GM23338 (cell line): Measurements from ENCODE around the gene ORAI3. TPM values are rescaled to one million over a fixed set of nuclear protein-coding genes. Genes with fewer than 3 reads are reported as not detected.

ENCODE experiments used
- ATAC-seq: fragments of 200-7000 bp; cut with Tn5 transposase; 3 replicates; pipeline ENCODE4 v1.9.1; 2020
- DNase-seq: peaks from one replicate; pipeline ENCODE4 v3.0.0-alpha.2; 2015; ENCODE audit warnings: low spot score
- H2AFZ ChIP-seq: fragments of 200-600 bp; sonication (generic); 2 replicates; pipeline ENCODE4 v1.8.0; 2016; ENCODE audit warnings: antibody characterized with exemption, mild to moderate bottlenecking, moderate library complexity
- H3F3A ChIP-seq: fragments of 200-600 bp; sonication (generic); replicated peaks from 2 replicates; pipeline ENCODE4 v1.8.0; 2017; ENCODE audit warnings: antibody characterized with exemption, mixed run types, low read depth
- H3K27ac ChIP-seq: fragments of 200-600 bp; sonication (generic); 2 replicates; pipeline ENCODE4 v1.6.1; 2016; ENCODE audit warnings: low read depth
- H3K27me3 ChIP-seq: fragments of 200-600 bp; sonication (generic); 2 replicates; pipeline ENCODE4 v1.8.0; 2016; ENCODE audit warnings: mild to moderate bottlenecking, mixed run types, moderate library complexity; ENCODE audit not compliant: insufficient read depth
- H3K36me3 ChIP-seq: fragments of 200-600 bp; sonication (generic); 2 replicates; pipeline ENCODE4 v1.8.0; 2016; ENCODE audit warnings: mild to moderate bottlenecking; ENCODE audit not compliant: insufficient read depth
- H3K4me1 ChIP-seq: fragments of 200-600 bp; sonication (generic); 2 replicates; pipeline ENCODE4 v1.8.0; 2016; ENCODE audit warnings: mild to moderate bottlenecking, moderate library complexity; ENCODE audit not compliant: insufficient read depth
- H3K4me2 ChIP-seq: fragments of 200-600 bp; sonication (generic); 2 replicates; pipeline ENCODE4 v1.7.1; 2017; ENCODE audit warnings: mixed run types
- H3K4me3 ChIP-seq: fragments of 200-600 bp; sonication (generic); 2 replicates; pipeline ENCODE4 v1.6.1; 2016; ENCODE audit warnings: mixed run types
- H3K79me2 ChIP-seq: fragments of 200-600 bp; sonication (generic); replicated peaks from 2 replicates; pipeline ENCODE4 v1.8.0; 2017; ENCODE audit warnings: mild to moderate bottlenecking; ENCODE audit not compliant: insufficient read depth
- H3K9me2 ChIP-seq: fragments of 200-600 bp; sonication (generic); 2 replicates; pipeline ENCODE4 v1.8.0; 2017; ENCODE audit not compliant: insufficient read depth
- H4K20me1 ChIP-seq: fragments of 200-600 bp; sonication (generic); replicated peaks from 2 replicates; pipeline ENCODE4 v1.8.0; 2017; ENCODE audit warnings: mild to moderate bottlenecking; ENCODE audit not compliant: insufficient read depth
- H3K27ac Mint-ChIP-seq: 2 replicates; pipeline ENCODE4 v1.8.0; 2020; ENCODE audit warnings: inconsistent platforms, mild to moderate bottlenecking, moderate library complexity, mixed read lengths
- H3K27me3 Mint-ChIP-seq: 3 replicates; pipeline ENCODE4 v1.8.0; 2022; ENCODE audit warnings: low read depth, mild to moderate bottlenecking, moderate library complexity, mixed read lengths, inconsistent platforms; ENCODE audit not compliant: insufficient read depth, poor library complexity
- H3K36me3 Mint-ChIP-seq: 3 replicates; pipeline ENCODE4 v1.8.0; 2021; ENCODE audit warnings: low read depth, mild to moderate bottlenecking, inconsistent platforms, moderate library complexity, mixed read lengths
- H3K4me1 Mint-ChIP-seq: 3 replicates; pipeline ENCODE4 v1.8.0; 2020; ENCODE audit warnings: mild to moderate bottlenecking, inconsistent platforms, mixed read lengths
- H3K4me3 Mint-ChIP-seq: 3 replicates; pipeline ENCODE4 v1.8.0; 2021; ENCODE audit warnings: moderate library complexity, mild to moderate bottlenecking, inconsistent platforms, mixed read lengths
- H3K9me3 Mint-ChIP-seq: 3 replicates; pipeline ENCODE4 v1.8.0; 2020; ENCODE audit warnings: moderate library complexity, mild to moderate bottlenecking, inconsistent platforms, mixed read lengths
- CREB1 ChIP-seq: fragments of 250-450 bp; sonication (Bioruptor Pico); IDR thresholded peaks from 2 replicates; pipeline ENCODE4 v1.5.0; 2020; ENCODE audit warnings: low read depth, mild to moderate bottlenecking, moderate library complexity
- CTCF ChIP-seq, 2 experiments: fragments of 200-600 bp in 1 of 2; sonication (generic) in 1 of 2; conservative IDR thresholded peaks; 2 replicates each; pipeline versions ENCODE4 v1.5.1 to v1.6.1; 2016 to 2017; ENCODE audit warnings: antibody characterized with exemption in 2 of 2, low read depth in 2 of 2, mild to moderate bottlenecking in 2 of 2, moderate library complexity in 1 of 2
- ETS1 ChIP-seq: IDR thresholded peaks from 2 replicates; pipeline ENCODE4 v1.6.1; 2016; ENCODE audit warnings: antibody characterized with exemption
- EZH2 ChIP-seq: fragments of 200-600 bp; sonication (generic); IDR thresholded peaks from one replicate; pipeline ENCODE4 v1.8.0; 2017; ENCODE audit warnings: antibody characterized with exemption, mild to moderate bottlenecking, low read depth; ENCODE audit not compliant: unreplicated experiment
- EZH2phosphoT487 ChIP-seq: fragments of 200-600 bp; sonication (generic); IDR thresholded peaks from one replicate; pipeline ENCODE4 v1.8.1; 2018; ENCODE audit warnings: antibody characterized with exemption; ENCODE audit not compliant: unreplicated experiment
- JUNB ChIP-seq: IDR thresholded peaks from one replicate; pipeline ENCODE4 v1.6.1; 2016; ENCODE audit warnings: antibody characterized with exemption; ENCODE audit not compliant: unreplicated experiment
- NANOG ChIP-seq: IDR thresholded peaks from 2 replicates; pipeline ENCODE4 v1.6.1; 2016; ENCODE audit warnings: antibody characterized with exemption, borderline replicate concordance
- POLR2AphosphoS5 ChIP-seq: IDR thresholded peaks from 2 replicates; pipeline ENCODE4 v1.6.1; 2016; ENCODE audit warnings: antibody characterized with exemption, low read depth
- REST ChIP-seq: IDR thresholded peaks from one replicate; pipeline ENCODE4 v1.6.1; 2018; ENCODE audit warnings: antibody characterized with exemption; ENCODE audit not compliant: unreplicated experiment
- STAT1 ChIP-seq: IDR thresholded peaks from one replicate; pipeline ENCODE4 v1.6.1; 2016; ENCODE audit warnings: antibody characterized with exemption; ENCODE audit not compliant: unreplicated experiment
- ZNF114 ChIP-seq: fragments of 250-450 bp; sonication (Bioruptor Pico); IDR thresholded peaks from 2 replicates; pipeline ENCODE4 v1.5.0; 2020; ENCODE audit warnings: mild to moderate bottlenecking, moderate library complexity
- ZNF331 ChIP-seq: fragments of 250-450 bp; sonication (Bioruptor Pico); IDR thresholded peaks from 2 replicates; pipeline ENCODE4 v1.5.0; 2020; ENCODE audit warnings: low read depth, mild to moderate bottlenecking, moderate library complexity
- ZNF462 ChIP-seq: fragments of 250-450 bp; sonication (Bioruptor Pico); IDR thresholded peaks from 2 replicates; pipeline ENCODE4 v1.5.0; 2020; ENCODE audit warnings: mild to moderate bottlenecking, moderate library complexity
- polyA plus RNA-seq: library from polyadenylated mRNA; unstranded; fragments of >200 nt; fragmentation: Nextera tagmentation; extraction: Ambion mirVana; gene quantifications from 2 replicates; pipeline ENCODE4 v1.2.1, GENCODE V29; 2016
- total RNA-seq: library from RNA; depleted of rRNA; stranded (reverse); fragments of >200 nt; shearing (Covaris generic); gene quantifications from 2 replicates; pipeline ENCODE4 v1.2.3, GENCODE V29; 2014

The ORAI3 gene
- total and polyA plus RNA-seq, 2 experiments from 2014 or later: 6.9 to 15.9 TPM

GRCh38 chr16:30907064-30907463 lies 41.8 kb upstream of the ORAI3 start:
- Histone ChIP-seq H3K36me3 (no peaks in the 10 kb centered on the region), H2AFZ (no peak overlapping the region), H3K4me1 (peaks cover 6% of the 10 kb centered on the region), H4K20me1 (no peaks in the 10 kb centered on the region), H3K4me2 (no peak overlapping the region), H3F3A (peaks cover 6% of the 10 kb centered on the region; the same call in 1 of the 2 replicates), H3K4me3 (no peak overlapping the region), H3K27ac (no peak overlapping the region), H3K27me3 (no peaks in the 10 kb centered on the region), H3K79me2 (no peaks in the 10 kb centered on the region), H3K9me2 (peaks cover 7% of the 10 kb centered on the region; the same call in 1 of the 2 replicates)
- Mint-ChIP-seq H3K27me3 (peaks cover 6% of the 10 kb centered on the region), H3K27ac (no peak overlapping the region), H3K9me3 (no peaks in the 10 kb centered on the region; the same call in 2 of the 3 replicates), H3K36me3 (no peaks in the 10 kb centered on the region), H3K4me3 (no peak overlapping the region), H3K4me1 (peaks cover 17% of the 10 kb centered on the region)
- no peak for DNase-seq
- no peak for TF ChIP-seq ETS1
- no peak for TF ChIP-seq ZNF462 (CRISPR knock-in tag)
- no peak for TF ChIP-seq NANOG
- TF ChIP-seq JUNB: no peak
- no peak for TF ChIP-seq ZNF114 (CRISPR knock-in tag)
- TF ChIP-seq REST: no peak
- no peak for TF ChIP-seq CTCF (conservative IDR thresholded peaks at IDR 0.05; ENCODE audit: low read depth in 2 of 2)
- TF ChIP-seq EZH2: no peak
- TF ChIP-seq STAT1: no peak
- no peak for TF ChIP-seq EZH2phosphoT487
- TF ChIP-seq ZNF331 (CRISPR knock-in tag): no peak
- no peak for TF ChIP-seq POLR2AphosphoS5
- no peak for TF ChIP-seq CREB1
- no peak for ATAC-seq
